DMS153 treated with DMSO at 0.1 percent for 48 hours (cell line): Measurements from ENCODE around the gene CDK14.
"Not testable (repeated sequence)": the region's sequence is repeated elsewhere in the genome, so short reads cannot be mapped to it uniquely, and the experiment has no call there.

ENCODE experiments used
- DNase-seq: peaks from one replicate; lab custom pipeline; 2025; ENCODE audit not compliant: unreplicated experiment; lab: John Stamatoyannopoulos, UW

Gene CDK14

GRCh38 chr7:90777465-90777864, 181.3 kb downstream of the CDK14 start:
- DNase-seq, result no peak

- DNase-seq, result no peak
These were observed 181.8 kb downstream of the CDK14 start for GRCh38 chr7:90777886-90778285.

GRCh38 chr7:90788052-90788451, 191.9 kb downstream of the CDK14 start:
- DNase-seq, result no peak

GRCh38 chr7:90789736-90790306, 193.7 kb downstream of the CDK14 start:
- no peak for DNase-seq

- DNase-seq, result no peak
These were observed 195.5 kb downstream of the CDK14 start for GRCh38 chr7:90791596-90791995.

GRCh38 chr7:90792301-90792700, 196.2 kb downstream of the CDK14 start:
- DNase-seq, result no peak

- DNase-seq, result not testable (repeated sequence)
These were observed 198.1 kb downstream of the CDK14 start for GRCh38 chr7:90794234-90794633.

- no peak for DNase-seq
These were observed 201.5 kb downstream of the CDK14 start for GRCh38 chr7:90797596-90797995.

- no peak for DNase-seq
These were observed 208.2 kb downstream of the CDK14 start for GRCh38 chr7:90804370-90804769.

- DNase-seq, result not testable (repeated sequence)
These were observed 219.4 kb downstream of the CDK14 start for GRCh38 chr7:90815552-90815951.

- DNase-seq, result no peak
These were observed 220.5 kb downstream of the CDK14 start for GRCh38 chr7:90816511-90817142.

GRCh38 chr7:90817151-90817550, 221.0 kb downstream of the CDK14 start:
- DNase-seq, result no peak

GRCh38 chr7:90817846-90818245, 221.7 kb downstream of the CDK14 start:
- DNase-seq, result no peak

- DNase-seq, result no peak
These were observed 222.2 kb downstream of the CDK14 start for GRCh38 chr7:90818341-90818740.

- DNase-seq, result no peak
These were observed 226.0 kb downstream of the CDK14 start for GRCh38 chr7:90821961-90822620.

GRCh38 chr7:90824386-90825307, 228.5 kb downstream of the CDK14 start:
- no peak for DNase-seq

- no peak for DNase-seq
These were observed 229.7 kb downstream of the CDK14 start for GRCh38 chr7:90825779-90826178.

- DNase-seq, result no peak
These were observed 232.5 kb downstream of the CDK14 start for GRCh38 chr7:90828601-90829000.

GRCh38 chr7:90830308-90830707, 234.2 kb downstream of the CDK14 start:
- DNase-seq, result no peak

GRCh38 chr7:90832726-90833125, 236.6 kb downstream of the CDK14 start:
- DNase-seq, result no peak

- DNase-seq, result no peak
These were observed 237.3 kb downstream of the CDK14 start for GRCh38 chr7:90833443-90833842.
